Neural progenitor cell (in vitro differentiated cells): ENCODE data around the gene SLC46A2.

ENCODE experiments used
- CTCF ChIP-seq: fragments of 200-600 bp; sonication (generic); IDR thresholded peaks from 2 replicates; pipeline ENCODE4 v1.5.1; 2017; ENCODE audit warnings: antibody characterized with exemption, mild to moderate bottlenecking
- EZH2 ChIP-seq: fragments of 200-600 bp; sonication (generic); IDR thresholded peaks from 2 replicates; pipeline ENCODE4 v1.6.1; 2017; ENCODE audit warnings: antibody characterized with exemption, mild to moderate bottlenecking, moderate library complexity

DNA sequence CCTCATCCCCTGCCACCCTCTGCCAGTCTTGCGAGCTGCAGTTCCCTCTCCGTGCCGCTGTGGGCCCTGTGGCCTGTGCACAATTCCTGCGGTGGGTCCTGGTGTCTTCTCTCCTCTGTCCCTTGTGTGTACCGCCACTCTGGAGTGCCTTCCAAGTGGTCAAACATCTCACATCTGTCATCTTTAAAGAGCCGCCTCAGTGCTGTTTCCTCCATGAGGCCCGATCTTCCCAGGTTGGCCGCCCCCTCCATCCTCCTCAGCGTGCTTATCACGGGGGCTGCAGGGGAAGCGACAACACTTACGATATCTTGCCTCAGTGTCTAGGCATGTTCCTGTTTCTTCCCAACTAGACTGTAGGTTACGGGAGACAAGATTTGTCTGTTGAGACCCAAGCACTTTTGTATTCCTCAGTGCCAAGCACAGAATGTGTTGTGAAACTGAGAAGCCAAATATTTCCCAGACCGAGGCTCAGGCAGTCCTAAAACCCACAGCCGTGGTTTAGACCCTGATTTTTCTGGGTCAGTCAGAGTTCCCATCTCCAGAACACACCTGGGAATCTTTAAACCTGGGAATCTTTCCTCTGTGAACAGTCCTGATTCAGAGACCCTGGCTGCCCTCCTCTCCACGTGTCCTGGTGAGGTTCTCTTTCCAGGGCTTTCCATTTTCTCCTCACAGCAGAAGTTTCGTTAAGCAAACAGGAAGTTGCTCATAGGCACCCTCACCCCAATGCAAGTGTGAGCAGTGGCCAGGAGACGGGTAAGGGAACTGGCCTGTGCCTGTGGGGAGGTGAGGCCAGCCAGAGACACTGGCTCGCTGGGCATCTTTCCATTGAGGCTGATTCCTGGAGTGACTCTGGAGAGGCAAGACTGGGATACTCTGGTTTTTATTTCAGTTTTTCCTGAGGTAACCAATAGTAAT, 28.8 kb downstream of the SLC46A2 start:
- TF ChIP-seq CTCF (no peak), EZH2 (no peak)
